Raji (cell line): ENCODE measurements around the gene NPHP4.

Experiments
- POLR2A ChIP-seq: IDR thresholded peaks from 2 replicates; pipeline ENCODE4 v1.6.1; 2011; ENCODE audit warnings: low read depth, low read length, control low read depth; ENCODE audit not compliant: insufficient read depth

The NPHP4 gene

DNA sequence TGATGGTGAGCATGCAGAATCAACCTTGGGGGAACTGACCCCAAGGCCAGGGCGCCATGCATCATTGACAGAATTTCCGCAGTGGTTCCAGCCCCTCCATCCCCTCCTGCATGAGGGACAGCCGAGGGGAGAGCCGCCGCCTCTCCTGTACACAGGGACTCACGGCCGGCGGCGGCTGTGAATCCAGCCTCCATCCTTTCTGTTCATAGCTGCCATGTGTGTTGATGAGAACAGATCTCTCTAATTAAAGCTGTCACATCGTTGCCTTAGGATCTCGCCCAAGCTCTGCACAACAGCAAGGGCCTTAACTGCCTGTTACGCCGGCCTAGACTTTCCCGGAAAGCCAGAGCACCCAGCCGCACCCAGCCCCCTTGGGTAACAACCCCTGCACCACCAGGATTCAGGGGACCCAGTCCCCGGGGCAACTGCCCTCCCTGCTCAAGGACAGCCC lies 151.6 kb downstream of the NPHP4 start:
- TF ChIP-seq POLR2A: no peak

DNA sequence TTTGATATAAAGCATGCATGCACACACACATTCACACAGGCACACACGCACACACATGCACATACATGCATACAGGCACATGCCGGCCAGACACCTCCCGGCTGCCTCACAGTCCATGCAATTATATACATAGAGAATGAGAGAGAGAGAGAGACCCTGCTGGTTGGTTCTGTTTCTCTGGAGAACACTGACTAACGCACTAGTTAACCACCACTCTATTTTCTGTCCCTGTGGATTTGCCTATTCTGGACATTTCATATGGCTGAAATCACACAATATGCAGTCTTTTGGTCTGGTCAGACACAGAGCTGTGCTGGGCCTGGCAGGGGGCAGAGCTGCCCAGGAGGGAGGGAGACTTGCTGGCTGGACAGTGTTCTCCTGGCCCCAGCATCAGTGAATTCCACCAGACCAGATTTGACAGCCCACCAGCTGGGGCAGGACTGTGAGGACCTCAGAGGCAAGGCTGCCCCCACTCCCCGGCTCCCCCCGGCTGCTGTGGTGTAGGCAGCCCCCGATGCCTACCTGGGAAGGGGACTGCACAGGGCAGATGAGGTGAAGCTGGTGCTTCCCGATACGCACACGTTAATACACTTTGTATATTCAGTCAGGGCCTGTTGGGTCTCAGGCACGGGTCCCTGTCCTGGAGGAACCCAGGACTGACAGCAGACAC lies 152.2 kb downstream of the NPHP4 start:
- TF ChIP-seq POLR2A: no peak

DNA sequence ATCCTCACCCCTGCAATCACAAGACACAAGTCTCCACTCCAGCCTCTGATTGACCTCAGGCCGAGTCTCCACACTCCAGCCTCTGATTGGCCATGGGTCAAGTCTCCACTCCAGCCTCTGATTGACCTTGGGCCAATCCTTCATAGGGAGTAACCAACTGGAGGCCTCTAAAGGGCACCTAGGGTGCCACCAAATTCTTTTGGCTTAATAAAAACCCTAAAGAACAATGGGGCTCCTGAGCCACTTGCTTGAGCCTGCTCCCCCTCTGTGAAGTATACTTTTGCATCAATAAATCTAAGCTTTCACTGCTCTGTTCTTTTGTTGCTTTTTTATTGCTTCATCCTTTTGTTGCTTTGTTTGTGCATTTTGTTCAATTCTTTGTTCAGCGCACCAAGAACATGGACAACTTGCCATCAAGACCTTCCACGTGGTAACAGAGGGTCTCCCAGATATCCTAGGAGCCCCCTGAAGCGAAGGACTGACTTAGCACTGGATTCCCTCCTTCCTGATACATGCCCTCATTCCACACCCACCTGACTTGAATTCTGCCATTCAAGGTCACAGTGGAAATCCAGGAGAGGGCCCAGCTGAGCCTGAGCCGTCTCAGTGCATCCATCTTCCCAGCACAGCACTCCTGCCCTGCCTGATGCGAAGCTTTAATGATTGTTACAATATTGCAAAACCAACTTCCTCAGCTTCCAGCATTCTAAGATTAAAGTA lies 152.9 kb downstream of the NPHP4 start:
- TF ChIP-seq POLR2A: no peak

DNA sequence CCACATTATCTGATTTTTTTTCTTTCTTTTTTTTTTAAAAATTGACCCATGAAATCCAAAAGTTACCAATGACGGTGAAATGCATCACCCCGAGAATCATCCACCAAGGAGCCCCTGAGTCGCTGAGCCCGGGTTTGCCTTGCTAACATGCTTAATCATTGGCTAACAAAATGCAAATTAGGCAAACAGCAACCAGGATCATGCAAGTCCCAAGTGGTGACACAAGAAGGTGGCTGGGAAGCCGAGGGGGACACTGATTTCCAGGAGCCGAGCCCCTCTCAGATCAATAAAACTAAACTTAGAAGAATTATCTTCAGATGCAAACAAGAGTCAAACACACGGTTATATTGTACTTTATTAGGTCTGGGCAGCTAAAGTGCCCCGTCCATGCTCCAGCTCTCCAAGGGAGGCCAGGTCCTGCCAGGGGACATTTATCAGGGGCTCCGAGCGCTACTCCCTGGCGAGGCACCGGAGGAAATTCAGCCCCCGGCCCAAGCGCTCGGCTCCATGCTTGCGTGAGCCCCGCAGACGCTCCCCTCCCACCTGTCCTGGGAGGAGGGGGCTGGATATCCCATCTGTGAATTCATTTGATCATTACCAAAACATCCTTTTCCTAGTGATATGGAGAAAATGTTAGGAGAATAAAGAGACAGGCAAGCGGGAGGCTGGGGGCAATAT lies 154.1 kb downstream of the NPHP4 start:
- TF ChIP-seq POLR2A: no peak

DNA sequence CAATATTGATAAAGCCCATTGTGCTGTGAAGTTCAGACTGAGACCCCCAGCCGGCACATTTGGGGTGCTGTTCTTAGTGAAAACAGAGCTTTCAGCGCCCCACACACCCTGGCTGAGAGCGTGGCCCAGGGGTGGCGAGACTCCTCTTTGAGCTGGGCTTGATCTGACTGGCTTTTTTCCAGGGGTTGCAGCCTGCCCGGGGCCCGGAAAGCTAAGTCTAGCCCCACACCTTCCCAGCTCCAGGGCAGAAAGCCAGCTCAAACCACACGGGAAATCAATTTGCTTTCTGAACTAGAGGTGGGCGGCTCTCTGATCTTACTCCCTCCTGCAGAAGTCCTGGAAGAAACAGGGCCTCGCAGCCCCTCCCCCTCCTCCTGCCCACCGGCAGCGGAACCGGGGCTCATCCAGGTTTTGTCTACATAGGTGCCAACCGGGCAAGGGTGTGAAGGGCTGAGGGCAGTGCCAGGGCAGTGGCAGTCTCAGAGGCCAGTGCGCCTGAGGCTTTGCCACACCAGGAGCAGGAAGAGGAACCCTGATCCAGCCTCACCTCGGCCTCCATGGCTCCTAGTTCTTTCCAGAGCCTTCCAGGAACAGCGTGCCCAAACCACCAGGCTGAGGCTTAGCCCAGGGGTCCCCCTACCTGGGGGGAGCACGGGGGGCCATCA lies 155.3 kb downstream of the NPHP4 start:
- TF ChIP-seq POLR2A: no peak

DNA sequence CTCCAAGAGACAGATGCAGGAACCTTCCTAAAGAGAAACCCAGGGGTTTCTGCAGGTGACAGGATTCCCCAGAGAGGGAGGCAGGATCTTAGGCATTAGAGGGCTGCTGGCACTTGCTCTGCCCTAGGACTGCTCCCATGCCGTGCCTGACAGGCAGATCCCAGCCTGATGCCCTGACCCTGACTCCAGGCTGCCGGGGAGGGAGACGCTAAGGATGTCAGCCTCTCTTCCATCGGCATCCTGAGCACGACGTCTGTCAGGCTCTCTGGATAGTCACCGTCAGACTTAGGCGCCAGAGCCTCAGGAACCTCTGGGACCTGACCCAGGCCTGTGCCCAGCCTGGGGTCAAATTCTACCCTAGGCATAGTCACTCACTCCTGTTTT lies 157.1 kb downstream of the NPHP4 start:
- no peak for TF ChIP-seq POLR2A

DNA sequence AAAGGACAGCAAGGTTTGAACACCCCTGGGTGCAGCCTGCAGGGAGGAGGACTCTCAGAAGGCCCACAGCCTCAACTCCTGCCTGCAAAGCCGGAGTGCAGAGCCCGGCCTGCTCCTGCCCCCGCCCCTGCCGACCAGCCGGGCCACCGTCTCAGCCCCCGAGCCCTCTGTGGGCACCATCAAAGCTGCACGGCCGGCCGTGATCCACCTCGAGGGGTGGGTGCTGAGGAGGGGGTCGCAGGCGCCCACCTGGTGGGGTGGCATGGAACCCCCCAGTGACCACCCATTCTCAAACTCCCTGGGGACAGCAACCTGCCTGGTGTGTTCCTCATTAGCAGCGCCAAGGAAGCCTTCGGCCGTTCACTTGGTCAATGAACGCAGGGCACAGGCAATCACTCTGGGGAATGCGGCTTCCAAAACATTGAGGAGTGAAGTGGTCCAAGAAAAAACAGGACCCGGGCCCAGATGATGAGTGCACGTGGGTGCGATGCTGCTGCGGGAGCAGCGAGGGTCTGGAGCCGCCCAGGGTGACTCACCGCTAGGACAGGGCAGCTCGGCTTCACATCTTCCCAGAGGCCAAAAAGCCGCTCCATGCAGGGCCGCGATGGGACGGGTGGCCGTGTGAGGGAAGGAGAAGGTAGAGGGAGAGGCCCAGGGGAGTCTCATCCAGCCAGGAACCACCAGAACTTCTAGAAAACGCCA lies 157.6 kb downstream of the NPHP4 start:
- no peak for TF ChIP-seq POLR2A

DNA sequence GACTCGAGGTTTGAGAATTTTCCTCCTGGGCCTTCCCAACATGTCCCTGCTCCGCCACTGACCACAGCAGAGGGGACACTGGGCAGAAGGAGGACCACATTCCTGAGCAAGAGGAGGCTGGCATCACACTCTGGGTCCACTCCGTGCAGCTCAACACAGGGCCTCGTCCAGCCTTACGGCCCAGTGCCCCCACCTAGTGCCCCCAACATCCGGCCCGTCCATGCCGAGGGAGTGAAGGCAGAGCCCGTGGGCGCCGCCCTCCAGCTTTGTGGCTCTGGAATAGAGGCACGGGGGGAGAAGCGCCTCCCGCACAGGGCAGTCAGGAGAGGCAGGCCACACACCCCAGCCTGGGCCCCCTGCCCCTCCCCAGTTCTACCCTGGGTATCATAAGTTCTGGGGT lies 158.3 kb downstream of the NPHP4 start:
- no peak for TF ChIP-seq POLR2A

DNA sequence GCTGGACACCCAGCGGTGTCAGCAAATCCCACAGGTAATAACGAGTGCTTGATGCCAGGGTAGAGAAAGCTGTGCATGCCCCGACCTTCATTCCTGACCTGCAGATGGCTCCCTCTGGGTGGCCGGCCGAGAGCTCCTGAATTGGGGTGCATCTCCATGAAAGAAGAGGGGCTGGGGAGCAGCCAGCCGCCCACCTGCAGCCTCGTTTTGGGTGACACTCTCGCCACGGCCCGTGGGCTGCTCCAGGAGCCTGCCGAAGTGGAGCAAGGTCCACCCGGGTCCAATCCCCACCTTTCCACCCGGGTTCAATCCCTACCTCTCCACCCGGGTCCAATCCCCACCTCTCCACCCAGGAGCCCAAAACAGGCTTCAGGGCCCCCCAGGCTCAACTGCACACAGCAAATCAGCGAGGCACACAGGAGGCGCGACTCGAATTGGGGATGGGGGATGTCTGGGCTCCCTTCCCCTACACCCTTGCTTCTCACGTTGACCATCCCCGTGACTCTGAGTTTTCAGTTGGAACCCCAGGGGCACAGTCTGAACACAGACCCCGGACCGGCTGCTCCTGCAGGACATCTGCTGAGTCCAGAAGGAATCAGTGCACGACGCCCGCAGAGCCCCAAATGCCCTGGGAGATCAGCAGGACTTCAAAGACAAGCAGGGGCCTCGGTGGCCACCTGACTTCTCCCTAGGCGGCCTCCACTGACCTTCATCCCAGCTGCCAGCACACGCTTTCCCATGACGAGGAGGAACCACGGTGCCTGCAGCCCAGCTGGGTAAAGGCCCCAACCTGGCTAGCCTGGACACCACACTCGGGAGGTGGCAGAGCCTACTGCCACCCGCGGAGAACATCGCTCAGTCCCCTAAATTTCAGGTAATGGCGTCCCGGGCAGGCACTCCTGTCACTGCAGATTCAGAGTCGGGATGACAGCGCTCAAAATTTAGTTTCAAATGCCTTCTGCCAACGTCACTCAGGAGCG lies 159.0 kb downstream of the NPHP4 start:
- TF ChIP-seq POLR2A: no peak

DNA sequence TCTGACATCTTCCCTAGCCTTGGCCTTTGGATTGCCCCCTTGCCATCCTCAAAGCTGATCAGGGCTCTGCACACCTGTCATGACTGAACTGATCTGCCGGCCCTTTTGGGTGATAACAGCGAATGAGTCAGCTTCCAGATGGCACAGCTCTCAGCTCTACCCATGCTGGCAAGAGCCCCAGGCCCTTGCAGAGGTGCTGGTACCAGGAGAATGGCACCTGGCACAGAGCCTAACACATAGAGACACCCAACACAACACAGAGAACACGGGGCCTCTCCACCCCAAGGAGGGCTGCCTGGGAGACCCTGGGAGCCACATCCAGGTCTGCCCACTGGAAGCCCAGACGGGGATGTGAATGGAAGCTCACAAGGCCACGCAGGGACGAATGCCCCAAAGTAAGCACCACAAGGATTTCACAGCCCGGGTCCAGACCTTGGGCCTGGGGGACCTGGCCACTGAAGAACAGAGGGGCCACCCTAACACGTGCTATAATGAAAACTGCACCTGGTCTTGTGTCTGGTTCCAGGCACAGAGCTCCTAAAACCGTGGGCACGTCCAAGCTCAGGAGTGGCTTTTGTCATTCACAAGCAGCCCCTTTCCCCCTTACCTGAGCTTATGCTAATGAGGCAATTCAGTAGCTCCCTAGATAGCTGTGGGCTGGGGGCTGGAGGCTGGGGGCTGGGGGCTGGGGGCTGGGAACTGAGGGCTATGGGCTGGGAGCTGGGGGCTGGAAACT lies 160.5 kb downstream of the NPHP4 start:
- no peak for TF ChIP-seq POLR2A

DNA sequence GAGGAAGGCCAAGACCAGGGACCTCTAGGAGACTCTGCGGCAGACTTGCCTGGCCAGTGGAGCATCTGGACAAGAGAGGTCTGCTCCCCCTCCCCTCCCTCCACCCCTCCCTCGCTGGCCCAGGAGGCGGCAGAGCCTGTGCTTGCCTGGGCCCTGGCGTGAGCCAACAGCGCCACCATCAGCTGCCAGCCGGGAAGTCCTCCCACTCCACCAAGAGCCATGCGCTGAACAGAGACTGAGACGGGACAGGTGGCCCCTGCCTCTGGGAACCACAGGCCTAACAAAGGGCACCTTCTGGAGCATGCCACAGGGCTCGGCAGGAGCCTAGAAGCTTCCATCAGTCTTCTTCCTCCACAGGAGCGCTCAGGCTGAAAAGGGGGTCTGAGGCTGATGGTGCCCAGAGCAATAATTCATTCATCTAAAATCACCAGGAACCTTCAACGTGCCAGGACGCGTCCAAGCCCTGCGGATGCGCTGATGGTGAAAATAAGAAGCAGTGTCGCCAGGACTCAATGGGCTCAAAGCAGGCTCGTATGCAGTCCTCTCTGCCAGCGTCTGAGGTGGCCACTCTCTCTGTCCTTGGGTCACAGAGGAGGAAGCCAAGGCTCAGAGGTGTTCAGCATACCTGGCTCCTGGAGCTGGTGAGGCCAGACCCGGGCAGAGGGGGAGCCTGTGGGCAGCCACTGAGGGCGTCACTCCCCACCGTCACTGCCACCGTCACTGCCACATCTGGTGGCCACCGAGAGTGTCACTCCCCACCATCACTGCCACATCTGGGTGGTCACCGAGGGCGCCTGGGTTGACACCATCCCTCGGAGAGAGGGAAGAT lies 161.2 kb downstream of the NPHP4 start:
- no peak for TF ChIP-seq POLR2A

DNA sequence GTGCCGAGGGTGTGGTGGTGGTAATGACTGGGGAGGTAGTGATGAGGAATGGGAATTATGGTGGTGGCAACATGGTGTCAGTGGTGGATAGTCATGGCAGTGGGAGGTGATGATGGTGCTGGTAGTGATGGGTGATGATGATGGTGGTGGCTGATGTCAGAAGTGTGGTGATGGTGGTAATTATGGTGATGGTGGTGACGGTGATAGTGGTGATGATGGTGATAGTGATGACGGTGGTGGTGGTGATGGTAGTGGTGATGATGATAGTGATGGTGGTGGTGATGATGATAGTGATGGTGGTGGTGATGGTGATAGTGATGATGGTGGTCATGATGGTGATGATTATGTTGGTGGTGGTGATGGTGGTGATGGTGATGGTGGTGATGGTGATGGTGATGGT lies 162.8 kb downstream of the NPHP4 start:
- no peak for TF ChIP-seq POLR2A

DNA sequence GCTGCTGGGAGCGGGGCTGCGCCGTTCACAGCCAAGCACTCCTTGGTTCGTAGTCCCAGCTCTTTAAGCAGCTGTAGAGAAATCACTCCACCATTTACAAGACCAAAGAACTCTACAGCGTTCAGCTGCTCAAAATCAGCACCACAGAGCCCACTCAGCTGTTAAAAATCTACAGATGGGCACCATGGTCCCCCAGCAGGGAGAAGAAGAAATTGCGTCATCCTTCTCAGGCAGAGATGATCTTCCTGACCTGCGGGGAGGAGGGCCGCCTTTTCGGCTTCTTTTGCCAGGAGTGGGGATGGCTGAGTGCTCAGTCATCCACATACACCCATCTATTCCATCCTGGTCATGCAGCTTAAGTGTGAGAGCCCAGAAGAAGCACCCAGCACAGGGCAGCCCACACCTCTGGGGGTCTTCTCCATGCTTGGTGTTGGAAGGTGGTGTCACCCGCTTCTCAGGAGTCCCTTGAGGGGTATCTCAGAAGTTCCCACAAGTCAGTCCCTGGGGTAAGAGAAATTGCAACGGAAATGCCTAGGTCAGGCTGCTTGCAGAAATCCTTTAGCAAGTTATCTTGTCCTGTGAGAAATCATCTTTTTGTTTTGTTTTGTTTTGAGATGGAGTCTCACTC lies 163.8 kb downstream of the NPHP4 start:
- TF ChIP-seq POLR2A: no peak
